NCI-H774 (cell line): ENCODE measurements around the gene DOK6.
"Not testable (repeated sequence)": the region's sequence is repeated elsewhere in the genome, so short reads cannot be mapped to it uniquely, and the experiment has no call there.

Experiments used
- DNase-seq: peaks from one replicate; lab custom pipeline; 2025; lab: John Stamatoyannopoulos, UW

DOK6 gene

DNA sequence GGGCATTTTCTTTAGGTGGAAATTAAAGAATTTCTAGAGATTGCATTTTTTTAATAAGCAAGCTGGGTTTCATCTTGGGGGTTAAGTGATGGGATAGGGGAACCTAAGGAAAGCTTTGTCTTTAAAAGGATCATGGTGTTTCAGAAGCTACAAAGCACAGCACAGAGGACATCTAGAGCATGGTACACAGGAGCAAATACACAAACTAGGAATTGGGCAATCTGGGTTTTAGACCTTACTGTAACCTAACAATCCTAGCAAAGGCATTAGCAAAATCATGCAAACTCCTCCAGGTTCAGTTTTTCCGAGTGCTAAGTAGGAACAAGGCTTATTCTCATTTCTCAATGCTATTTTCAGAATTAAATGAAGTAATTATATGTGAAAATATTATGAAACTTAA, 412.9 kb downstream of the DOK6 start:
- DNase-seq: no peak

DNA sequence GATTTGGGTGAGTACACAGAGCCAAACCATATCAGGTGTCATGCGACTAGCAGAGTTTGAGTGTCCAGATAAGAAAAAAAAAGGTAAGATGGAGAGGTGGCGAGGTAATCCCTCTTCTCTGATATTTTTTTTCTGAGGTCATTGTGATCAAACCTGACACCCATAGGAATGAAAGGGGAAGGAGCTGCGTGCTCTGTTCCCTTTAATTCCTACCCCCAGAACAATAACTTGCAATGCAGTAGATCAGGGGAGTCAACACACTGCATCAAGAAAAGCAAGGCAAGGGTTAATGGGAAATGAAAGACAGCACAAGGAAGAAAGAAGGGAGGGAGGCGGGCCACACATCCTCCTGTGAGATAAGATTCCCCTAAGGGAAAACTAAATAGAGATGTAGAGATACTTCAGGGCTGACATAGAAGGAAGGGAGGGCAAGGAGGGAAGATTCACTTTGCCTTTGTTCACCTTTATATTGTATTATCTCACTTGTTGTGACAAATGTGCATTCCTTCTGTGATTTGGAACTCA, 414.2 kb downstream of the DOK6 start:
- DNase-seq: no peak

DNA sequence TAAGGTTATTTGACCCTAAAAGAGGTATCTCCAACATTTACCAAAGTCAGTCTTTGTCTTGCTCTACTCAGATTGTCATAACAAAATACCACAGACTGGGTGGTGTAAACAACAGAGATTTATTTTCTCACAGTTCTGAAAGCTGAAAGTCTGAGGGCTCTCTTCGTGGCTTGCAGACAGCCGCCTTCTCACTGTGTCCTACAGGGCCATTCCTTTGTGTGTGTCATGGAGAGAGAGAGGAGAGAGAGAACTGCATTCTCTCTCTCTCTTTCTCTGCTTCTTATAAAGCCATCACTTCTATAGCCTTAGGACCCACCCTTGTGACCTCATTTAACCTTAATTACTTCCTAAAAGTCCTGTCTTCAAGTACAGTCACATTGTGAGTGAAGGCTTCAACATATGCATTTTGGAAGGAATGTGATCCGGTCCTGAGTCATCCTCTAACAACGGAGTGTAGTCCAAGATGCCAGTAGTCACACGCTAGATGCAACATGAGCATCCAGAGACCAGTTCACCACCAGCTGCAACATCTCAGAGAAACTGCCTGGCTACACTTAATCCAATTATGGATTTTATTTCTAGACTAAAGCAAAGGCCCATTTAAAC, 416.8 kb downstream of the DOK6 start:
- no peak for DNase-seq

DNA sequence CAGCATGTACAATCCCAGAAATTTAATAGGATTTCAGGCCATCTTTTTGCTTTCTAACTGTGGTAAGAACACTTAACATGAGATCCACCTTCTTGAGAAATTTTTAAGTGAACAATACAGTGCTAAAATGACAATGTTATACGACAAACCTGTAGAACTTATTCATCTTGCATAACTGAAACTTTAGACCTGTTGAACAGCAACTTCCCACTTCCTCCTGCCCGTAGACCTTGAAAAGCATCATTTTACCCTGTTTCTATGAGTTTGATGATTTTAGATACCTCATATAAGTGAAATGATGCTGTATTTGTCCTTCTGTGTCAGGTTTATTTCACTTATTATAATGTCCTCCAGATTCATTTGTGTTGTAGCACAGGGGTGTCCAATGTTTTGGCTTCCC, 418.8 kb downstream of the DOK6 start:
- DNase-seq: no peak

DNA sequence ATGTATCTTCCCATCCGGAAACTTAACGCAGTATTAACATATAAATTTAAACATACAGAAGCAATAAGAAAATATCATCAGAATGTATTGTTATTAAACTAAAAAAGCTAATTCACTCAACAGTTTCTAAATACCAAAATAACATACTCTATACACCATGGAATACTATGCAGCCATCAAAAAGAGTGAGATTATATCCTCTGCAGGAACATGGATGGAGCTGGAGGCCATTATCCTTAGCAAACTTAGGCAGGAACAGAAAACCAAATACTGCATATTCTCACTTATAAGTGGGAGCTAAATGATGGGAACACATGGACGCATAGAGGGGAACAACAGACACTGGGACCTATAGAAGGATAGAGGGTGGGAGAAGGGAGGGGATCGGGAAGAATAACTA, 419.9 kb downstream of the DOK6 start:
- DNase-seq: no peak

DNA sequence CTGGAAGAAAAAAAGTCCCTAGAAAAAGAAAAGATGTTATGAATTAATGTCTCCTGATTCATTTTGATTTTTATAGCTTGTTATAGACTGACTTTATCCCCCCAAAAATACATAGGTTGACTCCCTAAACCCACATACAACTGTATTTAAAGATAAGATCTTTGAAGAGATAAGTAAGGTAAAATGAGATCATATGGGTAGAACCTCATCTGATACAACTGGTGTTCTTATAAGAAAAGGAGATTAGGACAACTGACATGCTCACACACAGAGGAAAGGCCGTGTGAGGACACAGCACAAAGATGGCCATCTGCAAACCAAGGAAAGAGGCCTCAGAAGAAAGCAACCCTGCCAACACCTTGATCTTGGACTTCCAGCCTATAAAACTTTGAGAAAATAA, 429.5 kb downstream of the DOK6 start:
- DNase-seq: no peak

DNA sequence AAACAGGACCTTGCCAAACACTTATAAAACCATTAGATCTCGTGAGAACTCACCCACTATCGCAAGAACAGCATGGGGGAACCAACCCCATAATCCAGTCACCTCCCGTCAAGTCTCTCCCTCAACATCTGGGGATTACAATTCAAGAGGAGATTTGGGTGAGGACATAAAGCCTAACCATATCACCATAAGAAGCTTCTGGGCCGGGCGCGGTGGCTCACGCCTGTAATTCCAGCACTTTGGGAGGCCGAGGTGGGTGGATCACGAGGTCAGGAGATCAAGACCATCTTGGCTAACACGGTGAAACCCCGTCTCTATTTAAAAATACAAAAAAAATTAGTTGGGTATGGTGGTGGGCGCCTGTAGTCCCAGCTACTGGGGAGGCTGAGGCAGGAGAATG, 434.3 kb downstream of the DOK6 start:
- not testable (repeated sequence) for DNase-seq

DNA sequence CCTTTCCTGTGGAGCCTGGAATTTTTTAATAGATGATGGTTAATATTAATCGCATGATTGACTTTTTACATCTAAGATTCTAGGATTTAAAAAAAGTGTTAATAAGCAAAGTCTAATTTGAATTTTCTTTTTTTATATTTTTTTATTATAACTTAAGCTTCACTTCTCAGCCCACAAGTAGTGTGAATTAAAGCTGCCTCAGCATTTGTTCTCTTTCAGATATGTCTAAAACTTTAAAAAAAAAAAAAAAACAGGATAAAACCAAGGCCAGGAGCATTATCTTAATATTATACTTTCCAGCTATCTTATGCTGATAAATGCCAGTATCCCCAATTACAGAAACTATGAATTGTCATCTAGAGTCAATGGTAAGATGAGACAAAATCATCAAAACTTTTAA, 437.3 kb downstream of the DOK6 start:
- no peak for DNase-seq

DNA sequence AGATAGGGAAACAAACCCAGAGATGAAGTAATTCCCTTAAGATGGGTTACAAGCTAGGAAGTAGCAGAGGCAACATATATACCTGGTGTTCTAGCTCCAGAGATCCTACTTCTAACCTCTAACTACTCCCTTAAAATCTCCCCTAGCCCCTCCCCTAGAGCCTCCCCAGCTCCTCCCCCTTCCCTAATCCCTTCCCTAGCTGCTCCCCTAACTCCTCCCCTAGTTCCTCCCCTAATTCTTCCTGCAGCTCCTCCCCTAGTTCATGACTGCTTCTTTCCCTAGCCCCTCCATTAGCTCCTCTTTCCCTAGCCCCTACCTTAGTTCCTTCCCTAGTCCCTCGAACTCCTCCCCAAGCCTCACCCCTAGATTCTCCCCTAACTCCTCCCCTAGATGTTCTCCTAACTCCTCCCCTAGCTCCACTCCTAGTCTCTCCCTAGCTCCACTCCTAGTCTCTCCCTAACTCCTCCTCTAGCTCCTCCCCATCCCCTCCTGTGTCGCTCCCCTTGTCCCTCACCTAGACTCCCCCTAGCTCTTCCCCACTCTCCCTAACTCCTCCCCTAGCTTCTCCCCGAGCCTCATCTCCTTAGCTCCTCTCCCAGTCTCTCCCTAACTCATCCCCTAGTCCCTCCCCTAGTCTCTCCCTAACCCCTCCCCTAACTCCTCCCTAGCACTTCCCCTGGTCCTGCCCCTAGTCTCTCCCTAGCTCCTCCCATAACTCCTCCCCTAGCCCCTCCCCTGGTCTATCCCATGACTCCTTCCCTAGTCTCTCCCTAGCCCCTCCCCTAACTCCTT, 438.1 kb downstream of the DOK6 start:
- DNase-seq: no peak

DNA sequence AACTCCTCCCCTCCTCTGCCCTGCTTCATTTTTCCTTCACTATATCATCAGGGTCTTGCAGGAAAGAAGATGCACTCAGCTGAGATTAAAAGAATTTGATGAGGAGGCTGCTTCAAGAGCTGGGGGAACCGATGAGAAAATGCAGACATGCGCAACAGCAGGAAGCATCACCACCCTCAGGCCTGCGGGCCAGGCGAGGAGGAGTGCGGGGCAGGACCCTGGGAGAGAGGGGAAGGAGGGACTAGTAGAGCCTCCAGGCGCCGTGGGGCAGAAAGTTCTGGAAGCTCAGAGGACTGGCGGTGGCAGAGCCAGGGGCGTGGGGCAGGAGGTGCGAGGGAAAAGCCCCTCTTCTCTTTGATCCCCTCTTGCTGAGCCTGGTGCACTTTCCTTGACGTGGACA, 438.8 kb downstream of the DOK6 start:
- DNase-seq: no peak

DNA sequence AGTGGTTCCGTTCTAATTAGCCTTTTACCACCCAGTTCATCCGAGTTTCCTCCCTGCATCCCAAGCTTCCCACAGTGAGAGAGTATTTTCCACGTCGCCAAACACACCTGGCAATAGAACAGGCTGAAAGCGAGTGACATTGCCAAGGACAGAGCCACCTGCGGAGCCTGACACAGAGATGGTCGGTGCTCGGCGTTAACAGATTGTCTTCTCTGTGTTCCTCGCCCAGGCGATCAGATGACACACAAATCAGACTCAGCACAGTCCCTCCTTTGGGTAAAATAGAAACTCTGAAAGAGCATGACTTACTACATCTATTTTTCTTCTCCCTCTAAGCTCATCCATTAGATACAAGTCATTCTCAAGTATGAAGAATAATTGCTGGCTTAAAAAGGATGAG, 439.3 kb downstream of the DOK6 start:
- DNase-seq: no peak

DNA sequence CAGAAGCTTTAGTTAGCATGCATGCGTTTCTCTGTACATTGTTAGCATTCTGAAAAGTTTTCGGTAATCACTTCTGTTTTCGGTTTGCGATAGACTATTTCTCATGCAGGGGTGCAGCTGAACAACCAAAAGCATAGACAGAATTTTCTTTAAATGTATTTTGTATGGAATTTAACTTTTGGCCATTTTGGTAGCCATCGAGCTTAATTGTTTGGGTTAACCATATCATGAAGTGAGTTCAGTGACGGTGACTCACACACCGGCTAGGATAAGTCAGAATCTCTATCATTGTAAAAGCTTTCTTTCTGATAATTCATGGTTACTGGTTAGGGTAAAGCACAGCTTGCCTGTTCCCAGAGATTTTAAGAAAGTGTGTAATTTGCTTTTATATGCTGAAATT, 439.8 kb downstream of the DOK6 start:
- DNase-seq: no peak

DNA sequence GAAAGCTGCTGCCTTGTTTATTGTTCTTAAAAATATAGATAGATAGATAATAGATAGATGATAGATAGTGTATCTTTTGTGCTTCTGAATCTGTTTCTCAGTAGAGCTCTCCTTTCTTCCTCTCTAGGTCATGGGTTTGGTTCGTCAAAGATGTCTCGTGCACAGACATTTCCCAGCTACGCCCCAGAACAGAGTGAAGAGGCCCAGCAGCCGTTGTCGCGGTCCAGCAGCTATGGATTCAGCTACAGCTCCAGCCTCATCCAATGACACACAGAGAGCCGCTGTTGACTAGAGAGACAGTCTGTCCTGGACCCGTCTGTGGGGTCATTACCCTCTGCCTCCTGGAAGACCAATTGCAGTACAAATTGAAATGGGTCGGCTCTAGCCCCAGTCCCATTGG, 440.4 kb downstream of the DOK6 start:
- no peak for DNase-seq

DNA sequence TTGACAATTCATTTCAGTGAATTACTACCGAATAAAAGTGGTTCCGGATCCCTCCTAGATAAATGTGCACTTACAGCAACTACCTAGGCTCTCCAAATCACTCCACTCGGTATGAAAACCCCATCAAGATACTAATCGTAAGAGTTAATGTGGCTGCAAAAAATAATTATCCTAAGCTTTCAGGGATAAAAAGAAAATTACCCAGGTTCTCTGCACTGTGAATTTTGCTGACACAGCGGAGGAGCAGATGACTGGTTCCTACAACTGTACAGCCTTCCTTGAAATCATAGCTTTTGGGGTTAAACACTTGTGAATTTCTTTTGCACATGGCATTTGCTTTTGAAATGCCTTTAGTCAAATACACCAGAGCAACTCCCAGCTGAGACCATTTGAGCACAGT, 442.3 kb downstream of the DOK6 start:
- no peak for DNase-seq

DNA sequence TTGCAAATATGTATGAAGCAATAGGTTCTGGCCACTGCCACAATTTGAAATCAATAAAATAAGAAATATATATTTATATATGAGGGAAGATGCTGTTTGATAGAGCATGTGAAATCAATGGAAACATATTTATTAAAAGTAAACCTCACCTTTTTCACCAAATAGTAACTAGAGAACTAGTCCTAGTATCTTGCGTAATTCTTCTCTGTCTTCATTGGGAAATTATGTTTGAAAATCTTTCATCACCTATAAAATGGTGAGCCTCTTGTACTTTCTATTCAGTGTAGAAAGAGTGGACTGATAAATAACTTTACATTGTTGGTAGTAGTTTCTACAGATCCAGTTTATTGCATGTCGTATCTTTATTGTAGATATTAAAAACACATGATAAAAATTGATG, 444.0 kb downstream of the DOK6 start:
- DNase-seq: no peak

DNA sequence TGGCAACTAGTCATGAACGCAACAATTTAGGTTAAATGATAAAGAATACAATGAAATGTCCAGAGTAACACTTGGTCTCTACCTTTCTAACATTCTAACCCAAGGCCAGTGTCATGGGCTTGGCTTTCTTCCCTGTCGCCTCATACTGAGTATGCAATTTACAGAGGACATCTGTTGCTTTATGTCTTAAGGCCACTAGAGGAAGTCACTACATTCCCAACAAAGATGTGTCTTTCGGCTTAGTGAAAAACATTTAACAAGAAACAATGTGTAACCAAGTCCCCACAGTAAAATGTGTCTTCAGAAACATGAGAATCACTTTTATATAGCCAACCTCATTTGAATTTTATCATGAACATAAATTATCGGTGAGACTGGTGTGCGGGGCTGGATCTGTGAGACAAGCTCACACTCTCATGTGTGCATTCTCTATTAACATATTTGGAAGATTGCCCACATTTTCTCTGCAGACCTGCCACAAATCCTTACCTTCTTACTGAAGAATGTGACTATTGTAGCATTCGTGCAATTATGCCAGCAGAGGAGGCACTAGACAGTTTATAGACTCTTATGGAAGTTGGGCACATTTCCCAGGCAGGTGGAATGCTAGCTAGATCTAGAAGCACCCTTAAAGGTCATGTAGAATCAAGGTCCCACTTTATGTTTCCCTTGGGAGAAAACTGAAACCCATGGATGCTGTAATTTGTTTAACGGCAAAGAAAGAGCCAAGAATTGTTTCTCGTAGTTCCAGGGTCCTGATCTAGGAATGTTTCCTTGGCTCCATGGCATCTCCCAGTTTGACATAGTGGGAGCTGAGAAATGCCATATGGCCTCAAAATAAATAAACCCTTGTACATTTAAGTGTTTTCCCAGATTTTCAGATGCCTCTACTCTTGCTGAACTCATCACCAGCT, 445.2 kb downstream of the DOK6 start:
- DNase-seq: no peak

DNA sequence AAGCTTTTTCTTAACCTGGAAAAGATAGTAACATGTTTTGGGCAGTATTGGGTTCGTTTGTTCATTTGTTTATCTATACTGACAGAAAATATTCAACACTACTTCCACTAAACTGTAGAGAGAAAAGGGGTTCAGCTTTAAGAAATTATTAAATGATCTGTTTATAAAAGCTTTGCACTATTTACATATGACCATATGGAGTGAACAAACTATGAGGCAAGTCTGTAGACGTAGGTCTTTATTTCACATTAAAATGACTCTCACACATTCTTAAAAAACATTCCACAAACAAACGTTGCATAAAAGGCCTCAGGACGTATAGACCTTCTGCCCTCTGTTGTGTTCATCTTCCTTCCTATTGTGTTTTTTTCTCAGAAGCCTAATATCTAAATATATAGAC, 452.4 kb downstream of the DOK6 start:
- DNase-seq: no peak

DNA sequence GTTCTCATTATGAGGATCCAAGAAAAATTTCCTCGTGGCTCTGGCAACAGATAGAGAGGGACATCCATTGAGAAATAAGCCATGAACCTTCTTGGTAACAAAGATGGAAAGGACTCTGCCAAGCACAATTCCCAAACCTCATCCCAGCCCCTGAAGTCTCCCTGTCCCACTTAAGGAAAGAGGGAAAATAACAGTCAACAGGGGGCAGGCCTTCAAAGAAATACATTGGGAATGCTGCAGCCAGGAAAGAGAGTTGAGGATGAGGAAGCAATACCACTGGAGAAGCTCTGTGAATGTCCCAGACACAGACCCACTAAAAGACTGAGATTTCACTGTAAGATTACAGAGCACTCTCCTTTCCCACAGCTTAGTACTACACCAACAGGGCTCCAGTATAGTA, 453.8 kb downstream of the DOK6 start:
- no peak for DNase-seq

DNA sequence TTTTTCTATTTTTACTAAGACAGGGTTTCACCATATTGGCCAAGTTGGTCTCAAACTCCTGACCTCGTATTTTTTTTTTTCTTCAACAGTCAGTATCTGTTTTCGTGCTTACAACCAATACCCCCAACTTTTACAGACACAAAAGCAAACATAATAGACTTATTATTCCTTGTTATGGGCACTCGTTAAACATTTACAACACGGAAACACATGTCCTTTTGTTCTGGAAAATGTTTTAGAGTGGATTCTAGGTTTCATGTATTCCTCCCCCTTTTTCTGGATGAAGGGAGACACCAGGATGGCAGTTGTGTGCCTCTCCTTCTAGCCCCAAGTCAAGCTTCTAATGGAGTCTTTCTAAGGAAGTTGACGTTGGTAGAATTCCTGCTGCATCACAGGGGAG, 458.2 kb downstream of the DOK6 start:
- no peak for DNase-seq

DNA sequence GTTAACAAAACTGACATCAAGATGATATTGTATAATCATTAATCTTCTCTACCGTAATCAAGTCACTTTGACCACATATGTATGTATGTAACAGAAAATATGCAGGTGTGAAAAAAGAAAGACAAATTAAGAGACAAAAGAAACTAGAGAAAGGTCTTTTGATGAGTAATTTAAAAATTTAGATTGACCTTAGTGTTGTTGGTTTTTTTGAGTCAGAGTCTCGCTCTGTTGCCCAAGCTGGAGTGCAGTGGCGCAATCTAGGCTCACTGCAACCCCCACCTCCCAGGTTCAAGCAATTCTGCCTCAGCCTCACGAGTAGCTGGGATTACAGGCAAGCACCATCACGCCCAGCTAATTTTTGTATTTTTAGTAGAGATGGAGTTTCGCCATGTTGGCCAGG, 464.1 kb downstream of the DOK6 start:
- DNase-seq: not testable (repeated sequence)

DNA sequence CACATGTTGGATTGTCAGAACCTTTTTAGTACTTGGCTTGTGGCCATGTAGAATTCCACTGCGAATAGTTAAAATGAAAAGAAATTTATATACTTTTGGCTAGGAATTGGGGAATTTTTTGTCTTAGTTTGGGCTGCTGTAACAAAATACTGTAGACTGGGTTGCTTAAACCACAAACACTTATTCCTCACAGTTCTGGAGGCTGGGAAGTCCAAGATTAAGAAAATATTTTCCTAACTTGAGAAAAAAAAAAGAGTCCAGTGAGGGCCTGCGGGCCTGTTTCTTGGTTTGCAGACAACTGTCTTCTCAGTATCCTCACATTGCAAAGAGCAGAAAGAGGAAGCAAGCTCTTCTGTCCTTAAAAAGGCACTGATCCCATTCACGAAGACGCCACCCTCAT, 465.1 kb downstream of the DOK6 start:
- no peak for DNase-seq

DNA sequence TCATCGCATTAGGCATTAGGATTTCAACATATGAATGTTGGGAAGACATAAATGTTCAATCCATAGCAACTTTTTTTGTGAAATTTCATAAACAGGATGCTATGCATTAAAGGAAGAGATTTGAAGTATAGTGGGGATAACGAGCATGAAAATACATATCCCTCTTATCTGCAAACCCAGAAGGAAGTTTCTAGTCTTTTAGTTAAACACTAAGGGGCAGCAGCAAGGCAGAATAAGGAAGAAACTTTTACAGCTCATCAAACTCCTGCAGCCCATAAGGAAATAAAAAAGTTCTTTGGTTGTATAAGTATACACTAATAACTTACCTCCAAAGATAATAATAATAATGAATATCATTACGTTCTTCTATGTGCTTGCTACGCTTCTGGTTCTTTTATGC, 465.5 kb downstream of the DOK6 start:
- no peak for DNase-seq

DNA sequence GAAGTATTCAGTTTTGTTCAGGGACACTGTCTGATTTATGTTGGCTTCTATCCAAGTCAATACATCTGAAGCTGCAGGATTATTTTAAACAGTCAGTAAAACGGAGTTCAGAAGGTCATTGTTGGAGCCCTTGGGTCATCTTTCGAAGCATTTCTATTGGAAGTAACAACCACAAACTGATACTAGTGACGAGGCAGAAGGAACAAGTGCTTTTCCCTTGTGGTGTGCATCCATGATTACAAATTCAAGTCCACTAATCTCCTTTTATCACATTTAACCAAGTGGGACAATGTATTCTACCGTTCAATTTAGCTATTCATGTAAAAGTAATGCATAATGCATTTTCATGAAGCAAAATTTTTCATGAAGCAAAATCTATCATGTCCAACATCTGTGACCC, 470.0 kb downstream of the DOK6 start:
- DNase-seq: no peak
